Spinal cord (tissue), 10 donors: ENCODE data around the gene CSNK1A1L. TPM values are rescaled to one million over a fixed set of nuclear protein-coding genes. Genes with fewer than 3 reads are reported as not detected.
A peak's percentile ranks its signal among the peaks of the same experiment; 100 is the strongest.

ENCODE experiments used
- DNase-seq, 6 donors: peaks; one replicate each; pipeline versions ENCODE4 v3.0.0 to v3.0.0-alpha.2; 2013 to 2015; ENCODE audit warnings: low spot score in 6 of 6, low read depth in 4 of 6
- H3K27ac ChIP-seq: one replicate; pipeline ENCODE4 v1.5.1; 2013; ENCODE audit warnings: low read depth, low read length, control low read depth
- H3K27me3 ChIP-seq: one replicate; pipeline ENCODE4 v1.6.1; 2013; ENCODE audit warnings: low read length; ENCODE audit not compliant: control insufficient read depth, insufficient read depth
- H3K36me3 ChIP-seq: one replicate; pipeline ENCODE4 v1.6.1; 2013; ENCODE audit warnings: low read length; ENCODE audit not compliant: control insufficient read depth, insufficient read depth
- H3K4me1 ChIP-seq: one replicate; pipeline ENCODE4 v1.6.1; 2013; ENCODE audit warnings: low read length; ENCODE audit not compliant: control insufficient read depth, insufficient read depth
- H3K4me3 ChIP-seq: one replicate; pipeline ENCODE4 v1.5.1; 2013; ENCODE audit warnings: low read depth, low read length, control low read depth
- H3K9me3 ChIP-seq: one replicate; pipeline ENCODE4 v1.6.1; 2013; ENCODE audit warnings: low read length; ENCODE audit not compliant: control insufficient read depth, insufficient read depth
- WGBS: methylation state at CpG from one replicate; pipeline ENCODE4 v1.1.5; 2013; ENCODE audit warnings: missing lambda C conversion rate; ENCODE audit not compliant: insufficient coverage; 5-methylcytosine and 5-hydroxymethylcytosine counted together
- long read RNA-seq, 4 donors: transcript quantifications; one replicate each; lab custom pipeline, GENCODE V29; 2026
- polyA plus RNA-seq, 2 donors: library from polyadenylated mRNA; unstranded; fragments of 120-200 nt; gene quantifications; one replicate each; pipeline ENCODE4 v1.2.1, GENCODE V29; 2013; ENCODE audit not compliant: insufficient read length in 2 of 2
- total RNA-seq, 2 donors: library from RNA; depleted of rRNA in 1 of 2; stranded (reverse); fragments of 120-200 nt in 1 of 2; fragments of >200 nt in 1 of 2; gene quantifications; one replicate each; pipeline versions ENCODE4 v1.2.3 to v1.2.4, GENCODE V29; 2013 to 2014
- donor health status: healthy.

The CSNK1A1L gene
- total RNA-seq (not detected), polyA plus RNA-seq (under 1 TPM; 0.06 to 0.22 TPM)
- long read RNA-seq, donor 1 = 0 reads
- long read RNA-seq, donor 2, partial matches to known transcripts = 0 of 2 reads
- long read RNA-seq, donor 2, other reads (novel, unspliced or antisense) = 0 of 2 reads
- long read RNA-seq, donor 3 = 0 reads
- long read RNA-seq, donor 4 = 0 reads

DNA sequence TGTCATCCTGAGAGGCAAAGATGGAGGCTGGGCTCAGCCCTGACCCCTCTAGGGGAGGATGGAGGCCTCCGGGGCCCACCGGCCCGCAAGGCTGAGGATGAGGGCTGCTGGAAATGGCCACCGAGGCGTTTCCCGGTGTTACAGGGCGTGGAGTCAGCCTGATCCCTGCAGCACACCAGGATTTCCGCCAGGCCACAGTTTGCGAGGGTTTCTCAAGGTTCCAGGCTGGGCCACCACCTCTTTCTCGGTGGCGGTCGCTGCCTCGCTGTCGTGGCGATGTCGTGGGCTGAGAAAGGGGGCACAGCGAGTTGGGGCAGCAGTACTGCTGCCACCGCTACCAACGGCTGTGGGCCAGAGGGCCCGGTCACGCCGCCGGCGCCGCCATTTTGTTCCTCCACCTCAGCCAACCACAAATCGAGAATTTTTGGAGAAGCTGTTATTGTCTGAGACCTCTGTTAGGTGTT, at the start of gene CSNK1A1L:
Gene CSNK1A1L, minus strand, starts transcription at position 414 of the 464 bp plus-strand sequence. Its CDS starts 408 bp downstream, at position 6.
- 91% methylated on average over 16 of the region's 26 CpGs for WGBS
- Histone ChIP-seq H3K4me3 (no peak within 1 kb of the TSS), H3K4me1 (no peaks in the 10 kb centered on the region), H3K27me3 (no peaks in the 10 kb centered on the region), H3K36me3 (peaks cover 4% of the 10 kb centered on the region), H3K9me3 (no peaks in the 10 kb centered on the region), H3K27ac (no peak within 1 kb of the TSS)
- no peak for DNase-seq

DNA sequence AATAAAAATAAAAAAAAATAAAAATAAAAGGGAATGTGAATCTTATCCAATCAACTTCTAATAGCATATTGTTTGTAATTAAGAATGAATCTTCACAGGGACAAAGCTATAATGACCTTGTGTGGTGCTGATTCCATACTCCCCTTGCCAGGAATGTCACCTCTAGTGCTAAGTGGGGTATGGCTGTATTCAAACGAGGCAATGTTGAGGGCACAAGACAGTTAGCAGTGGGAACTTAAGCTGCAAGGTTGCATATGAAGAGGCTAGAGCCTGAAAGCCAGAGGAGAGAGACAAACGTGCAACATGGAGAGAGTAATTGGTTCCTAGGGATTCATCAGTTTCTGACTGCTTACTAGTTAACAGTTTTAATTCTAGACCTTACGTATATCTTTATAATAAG, 43.9 kb upstream of the CSNK1A1L start:
- Histone ChIP-seq H3K27ac (no peak overlapping the region), H3K4me1 (no peaks in the 10 kb centered on the region), H3K9me3 (no peaks in the 10 kb centered on the region), H3K36me3 (no peaks in the 10 kb centered on the region), H3K27me3 (no peaks in the 10 kb centered on the region), H3K4me3 (no peak overlapping the region)
- WGBS = 67% methylated on average over 1 of the region's 3 CpGs
- DNase-seq = no peak

DNA sequence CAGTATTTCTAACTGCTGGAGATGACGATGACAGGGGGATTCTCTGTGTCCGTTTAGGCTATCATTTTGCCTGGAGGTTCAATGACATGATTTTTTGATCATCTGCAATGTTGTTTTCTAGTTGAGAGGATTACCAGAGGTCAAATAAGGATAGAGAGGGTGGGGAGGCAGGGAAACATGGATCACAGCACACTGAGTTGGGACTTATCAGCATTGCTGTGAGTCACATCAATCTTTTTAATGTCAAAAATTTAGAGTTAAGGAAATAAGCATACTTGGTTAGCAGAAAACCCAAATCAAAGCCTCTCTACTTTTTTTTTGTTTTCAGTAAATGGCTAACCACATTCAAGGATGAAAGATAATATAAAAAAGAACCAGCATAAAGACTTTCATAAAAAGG, 43.0 kb upstream of the CSNK1A1L start:
- H3K9me3 ChIP-seq = no peaks in the 10 kb centered on the region
- H3K36me3 ChIP-seq = no peaks in the 10 kb centered on the region
- no peak for DNase-seq
- H3K27me3 ChIP-seq = no peaks in the 10 kb centered on the region
- H3K4me3 ChIP-seq = no peak overlapping the region
- WGBS = no CpG with 5 or more reads among the region's 2 CpGs
- H3K4me1 ChIP-seq = no peaks in the 10 kb centered on the region
- no peak overlapping the region for H3K27ac ChIP-seq

DNA sequence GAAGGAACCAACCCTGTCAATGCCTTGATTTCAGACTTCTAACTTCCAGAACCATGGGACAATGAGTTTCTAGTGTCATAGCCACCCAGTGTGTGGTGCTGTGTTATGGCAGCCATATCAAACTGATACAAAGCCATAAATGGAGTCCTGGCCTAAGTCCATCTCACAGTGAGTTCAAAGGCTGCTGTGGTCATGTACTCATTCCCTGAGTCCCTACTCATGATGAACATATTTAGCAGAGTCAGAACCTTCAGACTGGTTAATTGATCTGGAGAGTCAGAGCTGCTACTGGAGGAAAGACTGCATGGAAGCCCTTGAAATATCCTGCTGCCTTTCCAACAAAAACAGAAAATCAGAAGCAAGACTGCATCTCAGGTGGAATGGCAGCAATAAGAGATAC, 39.2 kb upstream of the CSNK1A1L start:
- H3K27me3 ChIP-seq = no peaks in the 10 kb centered on the region
- H3K27ac ChIP-seq = peak overlapping the region; percentile 33
- no peaks in the 10 kb centered on the region for H3K36me3 ChIP-seq
- H3K4me1 ChIP-seq = no peaks in the 10 kb centered on the region
- DNase-seq = no peak
- H3K4me3 ChIP-seq = no peak overlapping the region
- H3K9me3 ChIP-seq = no peaks in the 10 kb centered on the region

DNA sequence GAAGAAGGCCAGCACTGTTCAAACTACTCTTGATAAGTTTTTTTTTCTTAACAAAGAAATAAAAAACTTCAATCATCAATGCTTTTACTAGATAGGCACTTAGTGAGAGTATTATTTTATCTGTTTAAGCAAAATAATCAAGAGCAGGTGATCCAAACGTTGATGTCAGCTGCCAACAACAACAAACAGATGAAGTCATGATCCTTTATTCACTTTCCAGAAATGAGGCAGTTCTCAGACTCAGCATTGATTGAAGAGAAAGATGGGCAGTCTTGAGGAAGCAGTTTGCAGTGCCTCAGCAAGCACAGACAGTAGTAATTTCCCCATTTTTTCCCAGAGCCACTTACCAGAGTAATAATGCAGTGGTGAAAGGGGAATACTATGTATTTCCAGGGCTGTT, 38.4 kb upstream of the CSNK1A1L start:
- peak in 1 of 6 donors; percentile 55 for DNase-seq
- Histone ChIP-seq H3K27ac (peak overlapping the region; percentile 54), H3K36me3 (no peaks in the 10 kb centered on the region), H3K27me3 (no peaks in the 10 kb centered on the region), H3K4me3 (no peak overlapping the region), H3K9me3 (no peaks in the 10 kb centered on the region), H3K4me1 (no peaks in the 10 kb centered on the region)
- no CpG with 5 or more reads among the region's 1 CpG for WGBS

DNA sequence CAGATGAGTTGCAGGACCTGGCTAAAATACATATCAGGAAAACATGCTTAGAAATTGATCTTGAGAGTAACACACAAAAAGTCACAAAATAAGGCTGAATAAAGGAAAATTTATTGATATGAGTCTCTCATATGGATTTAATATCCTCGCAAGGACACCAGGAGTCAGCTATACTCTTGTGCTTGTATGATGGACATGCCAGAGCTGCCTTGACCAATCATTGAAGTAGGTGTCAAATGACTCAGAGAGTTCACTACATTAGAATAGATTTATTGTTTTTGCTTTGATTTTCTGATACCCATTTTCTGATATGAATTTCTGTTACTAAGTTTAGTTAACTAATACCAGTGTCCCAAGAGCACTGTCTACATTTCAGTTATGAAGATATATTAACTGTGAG, 37.4 kb upstream of the CSNK1A1L start:
- no peaks in the 10 kb centered on the region for H3K9me3 ChIP-seq
- no peaks in the 10 kb centered on the region for H3K27me3 ChIP-seq
- H3K4me1 ChIP-seq = no peaks in the 10 kb centered on the region
- no peak overlapping the region for H3K27ac ChIP-seq
- WGBS = no CpG with 5 or more reads among the region's 1 CpG
- H3K4me3 ChIP-seq = no peak overlapping the region
- no peaks in the 10 kb centered on the region for H3K36me3 ChIP-seq
- no peak for DNase-seq

DNA sequence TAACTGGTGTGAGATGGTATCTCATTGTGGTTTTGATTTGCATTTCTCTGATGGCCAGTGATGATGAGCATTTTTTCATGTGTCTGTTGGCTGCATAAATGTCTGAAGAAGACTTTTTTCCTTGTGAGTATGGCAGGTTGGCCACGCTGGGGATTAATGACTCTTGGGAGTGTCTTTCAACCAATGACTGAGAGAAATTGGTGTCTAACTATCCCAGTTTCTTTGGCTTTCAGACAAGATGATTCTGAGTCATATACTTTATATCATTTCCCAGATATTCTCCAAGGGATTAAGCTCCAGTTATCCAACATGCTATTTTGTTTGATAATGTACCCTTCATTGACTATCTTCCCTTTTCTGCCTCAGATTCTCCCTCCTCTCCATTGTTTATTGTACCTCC, 35.5 kb upstream of the CSNK1A1L start:
- DNase-seq = no peak
- Histone ChIP-seq H3K4me3 (no peak overlapping the region), H3K4me1 (no peaks in the 10 kb centered on the region), H3K27ac (no peak overlapping the region), H3K36me3 (no peaks in the 10 kb centered on the region), H3K9me3 (no peaks in the 10 kb centered on the region), H3K27me3 (no peaks in the 10 kb centered on the region)
- no CpG with 5 or more reads among the region's 1 CpG for WGBS

DNA sequence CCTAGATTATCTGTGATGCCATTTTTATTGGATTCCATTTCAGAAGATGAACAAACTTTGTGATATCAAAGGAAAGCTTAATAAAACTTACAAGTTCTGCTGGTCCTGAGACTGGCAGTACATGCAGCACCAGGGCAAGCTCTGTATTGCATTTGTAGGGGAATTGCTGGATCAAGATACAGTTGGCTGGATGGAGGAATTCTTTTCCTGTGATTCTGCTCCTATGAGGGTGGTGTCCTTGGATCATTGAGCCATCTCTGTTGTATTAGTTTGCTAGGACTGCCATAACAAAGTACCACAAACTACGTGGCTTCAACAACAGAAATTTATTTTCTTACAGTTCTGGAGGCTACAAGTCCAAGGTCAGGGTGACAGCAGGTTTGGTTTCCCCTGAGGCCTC, 33.9 kb upstream of the CSNK1A1L start:
- no peaks in the 10 kb centered on the region for H3K9me3 ChIP-seq
- H3K27me3 ChIP-seq = no peaks in the 10 kb centered on the region
- no peaks in the 10 kb centered on the region for H3K36me3 ChIP-seq
- no CpG with 5 or more reads among the region's 1 CpG for WGBS
- no peak overlapping the region for H3K4me3 ChIP-seq
- no peaks in the 10 kb centered on the region for H3K4me1 ChIP-seq
- no peak for DNase-seq
- no peak overlapping the region for H3K27ac ChIP-seq

DNA sequence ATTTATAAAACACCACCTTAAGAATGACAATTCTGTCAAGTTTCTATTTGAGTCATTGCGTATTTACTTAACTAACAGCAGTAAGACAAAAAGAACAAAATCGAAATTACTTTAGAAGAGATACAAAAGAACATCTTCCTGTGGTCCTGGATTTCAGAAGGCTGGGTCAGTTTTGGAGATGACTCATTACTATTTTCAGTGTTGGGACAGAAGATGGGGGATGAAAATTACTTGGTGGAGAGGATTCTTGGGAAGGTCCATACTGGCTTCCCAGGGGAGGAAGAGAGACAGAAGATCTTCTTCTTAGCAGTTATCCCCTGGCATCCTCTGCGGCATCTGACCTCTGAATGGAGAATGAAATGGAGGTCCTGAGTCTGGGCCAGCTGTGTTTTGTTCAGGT, 33.5 kb upstream of the CSNK1A1L start:
- no peaks in the 10 kb centered on the region for H3K27me3 ChIP-seq
- H3K27ac ChIP-seq = no peak overlapping the region
- no peak for DNase-seq
- no peak overlapping the region for H3K4me3 ChIP-seq
- H3K36me3 ChIP-seq = no peaks in the 10 kb centered on the region
- WGBS = 100% methylated on average over 1 of the region's 3 CpGs
- H3K9me3 ChIP-seq = no peaks in the 10 kb centered on the region
- no peaks in the 10 kb centered on the region for H3K4me1 ChIP-seq

DNA sequence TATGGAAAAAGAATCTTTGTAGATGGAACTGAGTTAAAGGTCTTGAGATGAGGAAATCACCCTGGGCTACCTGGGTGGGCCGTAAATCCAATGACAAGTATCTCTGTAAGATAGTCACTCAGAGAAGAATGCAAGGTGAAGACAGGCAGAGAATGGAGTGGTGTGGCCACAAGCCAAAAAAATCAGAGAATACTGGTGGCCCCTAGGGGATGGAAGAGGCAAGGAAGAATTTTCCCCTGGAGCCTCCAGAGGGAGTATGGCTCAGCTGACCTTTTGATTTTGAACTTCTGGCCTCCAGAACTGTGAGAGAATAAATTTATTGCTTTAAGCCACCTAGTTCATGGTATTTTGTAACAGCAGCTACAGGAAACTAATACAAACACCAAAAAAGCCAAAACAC, 32.7 kb upstream of the CSNK1A1L start:
- H3K9me3 ChIP-seq = no peaks in the 10 kb centered on the region
- no peak for DNase-seq
- H3K4me1 ChIP-seq = no peaks in the 10 kb centered on the region

More for the DNA sequence above, 32.7 kb upstream of the CSNK1A1L start:
- Histone ChIP-seq H3K36me3 (no peaks in the 10 kb centered on the region), H3K4me3 (no peak overlapping the region), H3K27ac (no peak overlapping the region), H3K27me3 (no peaks in the 10 kb centered on the region)
- WGBS = 92% methylated on average over 1 of the region's 1 CpG
